HepG2 (cell line): Measurements from ENCODE around the gene COL18A1. TPM values are rescaled to one million over a fixed set of nuclear protein-coding genes. Genes with fewer than 3 reads are reported as not detected.

ENCODE experiments used
- FLYWCH1 ChIP-seq: sonication (generic); formaldehyde crosslinking; IDR thresholded peaks from 2 replicates; pipeline ENCODE4 v1.8.1; 2023; ENCODE audit warnings: mild to moderate bottlenecking, missing genetic modification reagents
- GATA4 ChIP-seq: sonication (generic); IDR thresholded peaks from 2 replicates; pipeline ENCODE4 v1.6.1; 2016; ENCODE audit warnings: antibody characterized with exemption, low read depth, borderline replicate concordance
- HNF4A ChIP-seq: sonication (generic); formaldehyde crosslinking; IDR thresholded peaks from 2 replicates; pipeline ENCODE4 v1.4.0; 2020; ENCODE audit warnings: missing genetic modification reagents
- PHF5A ChIP-seq: IDR thresholded peaks from one replicate; pipeline ENCODE4 v1.6.1; 2018; ENCODE audit warnings: low read depth, missing genetic modification reagents; ENCODE audit not compliant: unreplicated experiment
- POGK ChIP-seq: sonication (generic); formaldehyde crosslinking; conservative IDR thresholded peaks from 2 replicates; pipeline ENCODE4 v1.8.0; 2022; ENCODE audit warnings: mild to moderate bottlenecking, moderate library complexity, missing genetic modification reagents
- PRPF4 ChIP-seq: fragments of 200-400 bp; formaldehyde crosslinking; IDR thresholded peaks from 2 replicates; pipeline ENCODE4 v1.6.1; 2016; ENCODE audit warnings: low read length, low read depth; ENCODE audit not compliant: poor library complexity, severe bottlenecking
- RBM22 ChIP-seq: fragments of 200-400 bp; formaldehyde crosslinking; optimal IDR thresholded peaks from 2 replicates; pipeline ENCODE3; 2017; ENCODE audit warnings: mild to moderate bottlenecking, low read length, moderate library complexity
- SOX13 ChIP-seq, 3 experiments: fragments of 450-650 bp in 1 of 3; sonication (generic) in 1 of 3; formaldehyde crosslinking in 1 of 3; IDR thresholded peaks in 2 of 3; conservative IDR thresholded peaks in 1 of 3; 2 replicates each; pipeline versions ENCODE4 v1.5.0 to v1.6.1; 2016 to 2020; ENCODE audit warnings: antibody characterized with exemption in 1 of 3, mild to moderate bottlenecking in 1 of 3, missing compliant biosample characterization in 1 of 3, missing genetic modification reagents in 1 of 3, moderate library complexity in 1 of 3
- SRF ChIP-seq: IDR thresholded peaks from 2 replicates; pipeline ENCODE4 v1.6.1; 2011; ENCODE audit warnings: mild to moderate bottlenecking, low read depth, low read length, moderate library complexity
- ZNF589 ChIP-seq: sonication (generic); formaldehyde crosslinking; conservative IDR thresholded peaks from 2 replicates; pipeline ENCODE4 v1.8.0; 2022; ENCODE audit warnings: mild to moderate bottlenecking, moderate library complexity, missing genetic modification reagents
- ZNF609 ChIP-seq: sonication (generic); formaldehyde crosslinking; IDR thresholded peaks from 2 replicates; pipeline ENCODE4 v1.4.0; 2020; ENCODE audit warnings: mild to moderate bottlenecking, missing genetic modification reagents, borderline replicate concordance
- ZNF672 ChIP-seq: sonication (generic); formaldehyde crosslinking; IDR thresholded peaks from 2 replicates; pipeline ENCODE4 v1.8.1; 2022; ENCODE audit warnings: missing genetic modification reagents
- ZSCAN21 ChIP-seq: sonication (generic); formaldehyde crosslinking; IDR thresholded peaks from 2 replicates; pipeline ENCODE4 v1.8.0; 2022; ENCODE audit warnings: mild to moderate bottlenecking, missing genetic modification reagents, moderate library complexity, borderline replicate concordance
- polyA plus RNA-seq, 8 experiments: library from polyadenylated mRNA; depleted of rRNA in 3 of 8; stranded (reverse) in 7 of 8; unstranded in 1 of 8; fragments of >200 nt; fragmentation: Illumina TruSeq in 4 of 8; extraction: Trizol in 4 of 8; gene quantifications; 2 replicates each; pipeline versions ENCODE4 v1.2.1 to v1.2.3, GENCODE V29; 2011 to 2016; ENCODE audit warnings: low read depth in 4 of 8, missing spikeins in 1 of 8, mixed read lengths in 1 of 8; ENCODE audit not compliant: insufficient read depth in 1 of 8
- total RNA-seq, 5 experiments: library from RNA; depleted of rRNA; stranded (reverse); fragments of >200 nt; fragmentation: Illumina TruSeq; extraction: Trizol; gene quantifications; 2 replicates each; pipeline ENCODE4 v1.2.3, GENCODE V29; 2016; ENCODE audit warnings: low read depth in 1 of 5

Gene COL18A1
- total and polyA plus RNA-seq, 2 of the 13 experiments (the other 11 are each of a cell fraction or from before 2014, with no cell fraction given): 79.0 to 102 TPM

GRCh38 chr21:45469273-45470086 lies 64.5 kb downstream of the COL18A1 start (continued):
- TF ChIP-seq POGK (peak; percentile 52; the same call in 1 of the 2 replicates), PHF5A (CRISPR knock-in tag) (no peak), HNF4A (CRISPR knock-in tag) (peak; percentile 95), ZSCAN21 (CRISPR knock-in tag) (peak; percentile 62), ZNF672 (CRISPR knock-in tag) (no peak), GATA4 (peak; percentile 81; the same call in 1 of the 2 replicates), RBM22 (peak; percentile 22), SRF (no peak), FLYWCH1 (CRISPR knock-in tag) (no peak), PRPF4 (no peak), ZNF609 (CRISPR knock-in tag) (peak; percentile 96), SOX13 (IDR thresholded peaks at IDR 0.05) (no peak; the same call in none of the 2 replicates), SOX13 (CRISPR knock-in tag; conservative IDR thresholded peaks at IDR 0.05 in 1 of 2, IDR thresholded peaks at IDR 0.05 in 1 of 2) (peak in 1 of 2 experiments; percentile 87; a peak in 2 of 4 replicates), ZNF589 (CRISPR knock-in tag) (no peak)
